Tibial nerve (tissue), 4 donors: ENCODE measurements around the gene OCIAD1. TPM values are rescaled to one million over a fixed set of nuclear protein-coding genes. Genes with fewer than 3 reads are reported as not detected.
"Not testable (repeated sequence)": the region's sequence is repeated elsewhere in the genome, so short reads cannot be mapped to it uniquely, and the experiment has no call there.

Experiments
- DNase-seq, 2 donors: peaks; one replicate each; pipeline ENCODE4 v3.0.0-alpha.2; 2019; ENCODE audit warnings: low spot score in 2 of 2
- H3K27ac ChIP-seq, 4 donors: fragments of 200-600 bp; sonication (generic) in 3 of 4; one replicate each; pipeline ENCODE4 v1.5.1; 2017 to 2019; ENCODE audit warnings: mild to moderate bottlenecking in 1 of 4
- H3K27me3 ChIP-seq, 2 donors: fragments of 200-600 bp; sonication (generic) in 1 of 2; one replicate each; pipeline versions ENCODE4 v1.5.1 to v1.6.0; 2017 to 2019
- H3K36me3 ChIP-seq, 3 donors: fragments of 200-600 bp; sonication (generic); one replicate each; pipeline ENCODE4 v1.5.1; 2018 to 2019
- H3K4me1 ChIP-seq, 4 donors: fragments of 200-600 bp; sonication (generic) in 3 of 4; one replicate each; pipeline ENCODE4 v1.5.1; 2017 to 2019
- H3K4me3 ChIP-seq, 4 donors: fragments of 200-600 bp; sonication (generic) in 3 of 4; one replicate each; pipeline ENCODE4 v1.5.1; 2017 to 2019; ENCODE audit warnings: mild to moderate bottlenecking in 1 of 4, moderate library complexity in 1 of 4
- H3K9me3 ChIP-seq, 4 donors: fragments of 200-600 bp; sonication (generic) in 3 of 4; one replicate each; pipeline ENCODE4 v1.5.1; 2017 to 2019
- EP300 ChIP-seq, 2 donors: sonication (generic); formaldehyde crosslinking; IDR thresholded peaks; one replicate each; pipeline ENCODE4 v1.6.1; 2017; ENCODE audit warnings: antibody characterized with exemption in 2 of 2, mild to moderate bottlenecking in 1 of 2
- POLR2A ChIP-seq, 2 donors: fragments of 450-650 bp; IDR thresholded peaks; one replicate each; pipeline ENCODE4 v1.6.1; 2017; ENCODE audit warnings: antibody characterized with exemption in 2 of 2, mild to moderate bottlenecking in 2 of 2, moderate library complexity in 2 of 2
- WGBS, 2 donors: methylation state at CpG; one replicate each; pipeline ENCODE4 v1.1.5; 2018; 5-methylcytosine and 5-hydroxymethylcytosine counted together
- total RNA-seq, 4 donors: library from RNA; depleted of rRNA; stranded (reverse); fragments of >200 nt; gene quantifications; one replicate each; pipeline ENCODE4 v1.1.0, GENCODE V29; 2016
- TF ChIP-seq, protein P1 (sequence below), 5 experiments: fragments of 200-600 bp in 3 of 5; fragments of 450-650 bp in 2 of 5; sonication (generic) in 3 of 5; IDR thresholded peaks; one replicate each; pipeline ENCODE4 v1.5.1; 2016 to 2019; ENCODE audit warnings: antibody characterized with exemption in 5 of 5, mild to moderate bottlenecking in 3 of 5, moderate library complexity in 2 of 5

The OCIAD1 gene
- total RNA-seq, 4 donors from 2014 or later = 85.1 to 133 (median 93.4) TPM

DNA sequence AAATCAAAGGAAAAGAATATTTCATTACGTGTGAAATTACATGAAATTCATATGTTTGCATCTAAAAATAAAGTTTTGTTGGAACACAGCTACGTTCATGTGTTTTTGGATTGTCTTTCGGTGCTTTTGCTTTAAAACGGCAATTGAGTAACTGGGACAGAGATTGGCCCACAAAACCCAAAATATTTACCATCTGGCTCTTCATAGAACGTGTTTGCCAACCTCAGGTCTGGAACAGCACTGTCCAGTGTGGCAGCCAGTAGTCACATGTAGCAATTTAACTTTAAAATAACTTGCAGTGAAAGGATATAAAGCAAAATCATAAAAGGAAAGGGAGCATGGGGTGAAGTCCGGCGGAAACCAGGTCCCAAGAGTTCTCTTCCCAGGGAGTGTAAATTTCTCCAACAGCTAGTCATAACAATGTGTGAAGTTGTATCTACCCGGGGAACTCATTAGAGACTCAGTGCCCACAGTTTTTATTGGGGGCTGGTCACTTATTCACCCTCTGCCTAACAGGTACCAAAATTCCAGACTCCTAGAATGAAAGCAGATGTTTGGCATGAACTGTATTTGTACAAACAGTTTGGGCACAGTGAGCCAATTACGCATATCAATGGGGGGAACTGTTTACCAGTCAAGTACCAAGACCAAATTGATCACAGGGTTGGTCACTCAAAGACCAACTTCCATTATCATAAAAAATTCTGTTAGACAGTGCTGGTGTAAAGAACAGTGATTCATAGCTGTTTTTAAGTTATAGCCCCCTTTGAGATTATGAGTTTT, 10.3 kb downstream of the OCIAD1 start:
- peaks cover 0 to 6% (median 0%) of the 10 kb centered on the region in 4 donors for H3K4me1 ChIP-seq
- no peak overlapping the region for H3K4me3 ChIP-seq
- H3K9me3 ChIP-seq = no peaks in the 10 kb centered on the region
- peaks cover 0 to 79% (median 4%) of the 10 kb centered on the region in 3 donors for H3K36me3 ChIP-seq
- TF ChIP-seq, protein P1, sequence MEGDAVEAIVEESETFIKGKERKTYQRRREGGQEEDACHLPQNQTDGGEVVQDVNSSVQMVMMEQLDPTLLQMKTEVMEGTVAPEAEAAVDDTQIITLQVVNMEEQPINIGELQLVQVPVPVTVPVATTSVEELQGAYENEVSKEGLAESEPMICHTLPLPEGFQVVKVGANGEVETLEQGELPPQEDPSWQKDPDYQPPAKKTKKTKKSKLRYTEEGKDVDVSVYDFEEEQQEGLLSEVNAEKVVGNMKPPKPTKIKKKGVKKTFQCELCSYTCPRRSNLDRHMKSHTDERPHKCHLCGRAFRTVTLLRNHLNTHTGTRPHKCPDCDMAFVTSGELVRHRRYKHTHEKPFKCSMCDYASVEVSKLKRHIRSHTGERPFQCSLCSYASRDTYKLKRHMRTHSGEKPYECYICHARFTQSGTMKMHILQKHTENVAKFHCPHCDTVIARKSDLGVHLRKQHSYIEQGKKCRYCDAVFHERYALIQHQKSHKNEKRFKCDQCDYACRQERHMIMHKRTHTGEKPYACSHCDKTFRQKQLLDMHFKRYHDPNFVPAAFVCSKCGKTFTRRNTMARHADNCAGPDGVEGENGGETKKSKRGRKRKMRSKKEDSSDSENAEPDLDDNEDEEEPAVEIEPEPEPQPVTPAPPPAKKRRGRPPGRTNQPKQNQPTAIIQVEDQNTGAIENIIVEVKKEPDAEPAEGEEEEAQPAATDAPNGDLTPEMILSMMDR (IDR thresholded peaks at IDR 0.05) = no peak
- TF ChIP-seq POLR2A (IDR thresholded peaks at IDR 0.05) = no peak
- no peak for TF ChIP-seq EP300 (IDR thresholded peaks at IDR 0.05)
- H3K27ac ChIP-seq = no peak overlapping the region
- no peak for DNase-seq
- H3K27me3 ChIP-seq = no peaks in the 10 kb centered on the region
- 72 to 84% methylated on average over 9 of the region's 9 CpGs for WGBS, 2 donors

DNA sequence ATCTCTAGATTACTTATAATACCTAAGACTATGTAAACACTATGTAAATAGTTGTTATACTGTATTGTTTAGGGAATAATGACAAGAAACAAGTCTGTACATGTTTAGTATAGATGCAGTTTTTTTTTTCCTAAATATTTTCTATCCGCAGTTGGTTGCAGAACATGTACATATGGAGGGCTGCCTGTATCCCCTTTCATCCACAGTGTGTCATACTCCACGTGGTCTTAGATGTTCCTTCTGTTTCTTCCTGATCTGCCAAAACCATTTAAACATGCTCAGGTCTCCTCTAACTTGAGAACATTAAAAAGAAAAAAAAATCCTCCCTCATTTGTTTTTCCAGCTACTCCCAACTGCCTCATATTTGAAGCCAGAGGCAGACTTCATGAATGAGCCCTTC, 14.0 kb downstream of the OCIAD1 start:
- Histone ChIP-seq H3K4me1 (peaks cover 0 to 6% (median 0%) of the 10 kb centered on the region in 4 donors), H3K27ac (no peak overlapping the region), H3K36me3 (peaks cover 0 to 69% (median 0%) of the 10 kb centered on the region in 3 donors), H3K4me3 (no peak overlapping the region), H3K9me3 (no peaks in the 10 kb centered on the region), H3K27me3 (no peaks in the 10 kb centered on the region)
- TF ChIP-seq, protein P1 (IDR thresholded peaks at IDR 0.05) = no peak
- no peak for TF ChIP-seq POLR2A (IDR thresholded peaks at IDR 0.05)
- no peak for TF ChIP-seq EP300 (IDR thresholded peaks at IDR 0.05)
- DNase-seq = no peak
- WGBS, 2 donors = 63 to 64% methylated on average over 2 of the region's 2 CpGs

DNA sequence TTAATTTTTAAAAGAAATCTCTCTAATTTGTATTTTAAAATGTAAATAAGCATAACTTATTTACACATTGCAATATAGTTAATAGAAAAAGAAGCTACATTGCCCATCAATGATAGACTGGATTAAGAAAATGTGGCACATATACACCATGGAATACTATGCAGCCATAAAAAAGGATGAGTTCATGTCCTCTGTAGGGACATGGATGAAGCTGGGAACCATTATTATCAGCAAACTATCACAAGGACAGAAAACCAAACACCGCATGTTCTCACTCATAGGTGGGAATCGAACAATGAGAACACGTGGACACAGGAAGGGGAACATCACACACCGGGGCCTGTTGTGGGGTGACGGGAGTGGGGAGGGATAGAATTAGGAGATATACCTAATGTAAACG, 17.9 kb downstream of the OCIAD1 start:
- not testable (repeated sequence) for H3K4me3 ChIP-seq, H3K4me1 ChIP-seq, DNase-seq, H3K27ac ChIP-seq, H3K27me3 ChIP-seq, H3K9me3 ChIP-seq
- 96 to 98% methylated on average over 6 of the region's 6 CpGs for WGBS, 2 donors
- H3K36me3 ChIP-seq = peaks cover 0 to 87% (median 5%) of the 10 kb centered on the region in 3 donors

DNA sequence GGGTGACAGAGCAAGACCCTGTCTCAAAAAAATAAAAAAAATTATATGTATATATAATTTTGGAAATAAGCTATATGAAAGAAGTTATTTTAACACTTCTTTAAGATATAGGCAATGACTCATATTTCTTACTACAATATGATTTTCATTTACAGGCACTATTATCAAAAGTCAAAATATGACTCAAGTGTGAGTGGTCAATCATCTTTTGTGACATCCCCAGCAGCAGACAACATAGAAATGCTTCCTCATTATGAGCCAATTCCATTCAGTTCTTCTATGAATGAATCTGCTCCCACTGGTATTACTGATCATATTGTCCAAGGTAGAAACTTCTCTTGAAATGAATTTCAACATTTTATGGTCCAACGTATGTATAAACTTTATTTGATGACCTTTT, 20.8 kb downstream of the OCIAD1 start:
- Histone ChIP-seq H3K4me1 (no peaks in the 10 kb centered on the region), H3K4me3 (no peak overlapping the region), H3K27me3 (no peaks in the 10 kb centered on the region), H3K9me3 (no peaks in the 10 kb centered on the region), H3K27ac (no peak overlapping the region), H3K36me3 (peaks cover 0 to 84% (median 5%) of the 10 kb centered on the region in 3 donors)
- WGBS, 2 donors = 84 to 87% methylated on average over 1 of the region's 1 CpG
- TF ChIP-seq, protein P1 (IDR thresholded peaks at IDR 0.05) = no peak
- TF ChIP-seq EP300 (IDR thresholded peaks at IDR 0.05) (no peak), POLR2A (IDR thresholded peaks at IDR 0.05) (no peak)
- no peak for DNase-seq

DNA sequence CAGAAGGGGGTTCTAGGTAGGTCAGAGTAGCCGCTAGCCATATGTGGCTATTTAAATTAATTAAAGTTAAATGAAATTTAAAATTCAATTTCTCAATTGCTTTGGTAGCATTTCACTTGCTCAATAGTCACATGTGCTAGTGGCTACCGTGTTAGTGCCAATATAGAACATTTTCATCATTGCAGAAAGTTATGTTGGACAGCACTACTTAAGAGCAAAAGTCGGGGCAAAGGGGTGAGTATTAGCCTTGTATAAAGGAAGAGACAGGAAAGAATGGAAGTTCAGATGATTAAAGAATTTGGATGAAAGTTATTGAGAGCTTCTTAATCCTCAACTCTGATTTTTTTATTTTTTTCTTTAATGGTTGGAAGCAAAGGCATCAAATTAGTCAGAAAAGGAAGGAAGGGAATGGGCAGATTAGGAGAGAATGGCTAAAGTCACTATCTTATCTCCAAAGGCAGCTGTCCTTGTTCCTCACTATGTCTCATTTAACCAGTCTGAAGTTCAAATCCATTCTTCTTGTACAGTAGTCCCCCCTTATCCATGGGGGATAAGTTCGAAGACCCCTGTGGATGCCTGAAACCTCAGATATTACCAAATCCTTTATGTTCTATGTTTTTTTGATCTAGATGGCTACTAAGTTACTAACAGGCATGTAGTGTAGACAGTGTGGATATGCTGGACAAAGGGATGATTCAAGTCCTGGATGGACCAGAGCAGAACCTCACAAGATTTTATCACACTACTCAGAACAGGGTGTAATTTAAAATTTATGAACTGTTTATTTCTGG, 22.9 kb downstream of the OCIAD1 start:
- H3K27ac ChIP-seq = no peak overlapping the region
- H3K4me3 ChIP-seq = no peak overlapping the region
- no peaks in the 10 kb centered on the region for H3K9me3 ChIP-seq
- no peaks in the 10 kb centered on the region for H3K27me3 ChIP-seq
- WGBS, 2 donors = 94 to 96% methylated on average over 4 of the region's 4 CpGs
- H3K4me1 ChIP-seq = no peaks in the 10 kb centered on the region
- H3K36me3 ChIP-seq = peaks cover 0 to 93% (median 10%) of the 10 kb centered on the region in 3 donors
- no peak for TF ChIP-seq POLR2A (IDR thresholded peaks at IDR 0.05)
- no peak for TF ChIP-seq EP300 (IDR thresholded peaks at IDR 0.05)
- TF ChIP-seq, protein P1 (IDR thresholded peaks at IDR 0.05) = no peak
- DNase-seq = no peak
